Vagina (tissue), 2 donors: ENCODE results near the gene AGR2. TPM values are rescaled to one million over a fixed set of nuclear protein-coding genes. Genes with fewer than 3 reads are reported as not detected.
"Not testable (repeated sequence)": the region's sequence is repeated elsewhere in the genome, so short reads cannot be mapped to it uniquely, and the experiment has no call there.

Experiments used
- DNase-seq, 2 donors: peaks; one replicate each; pipeline ENCODE4 v3.0.0-alpha.2; 2017; ENCODE audit errors: extremely low spot score in 2 of 2
- H3K27ac ChIP-seq: fragments of 200-600 bp; sonication (generic); one replicate; pipeline ENCODE4 v1.5.1; 2019
- H3K27me3 ChIP-seq: fragments of 200-600 bp; sonication (generic); one replicate; pipeline ENCODE4 v1.5.1; 2019
- H3K36me3 ChIP-seq, 2 donors: fragments of 200-600 bp; sonication (generic); one replicate each; pipeline ENCODE4 v1.5.1; 2017 to 2019
- H3K4me1 ChIP-seq: fragments of 200-600 bp; sonication (generic); one replicate; pipeline ENCODE4 v1.5.1; 2019
- H3K4me3 ChIP-seq, 2 donors: fragments of 200-600 bp; sonication (generic); 1 replicate in 1 of 2; 2 replicates in 1 of 2; pipeline ENCODE4 v1.5.1; 2016 to 2019
- H3K9me3 ChIP-seq: fragments of 200-600 bp; sonication (generic); one replicate; pipeline ENCODE4 v1.5.1; 2019
- POLR2A ChIP-seq, 2 donors: fragments of 450-650 bp; IDR thresholded peaks; one replicate each; pipeline ENCODE4 v1.6.1; 2017; ENCODE audit warnings: antibody characterized with exemption in 2 of 2, mild to moderate bottlenecking in 2 of 2, moderate library complexity in 2 of 2
- POLR2AphosphoS5 ChIP-seq, 2 donors: sonication (generic); formaldehyde crosslinking; IDR thresholded peaks; one replicate each; pipeline ENCODE4 v1.9.0; 2017; ENCODE audit warnings: antibody characterized with exemption in 2 of 2, mild to moderate bottlenecking in 2 of 2, low read depth in 1 of 2; ENCODE audit not compliant: insufficient read depth in 1 of 2
- intact Hi-C: fragments of 100-400 bp; cut with DNase I; formaldehyde crosslinking; loops from one replicate; pipeline ENCODE4 v1.15.1; 2023
- total RNA-seq: library from RNA; depleted of rRNA; stranded (reverse); fragments of >200 nt; gene quantifications from one replicate; pipeline ENCODE4 v1.2.3, GENCODE V29; 2016
- TF ChIP-seq, protein P1 (sequence below), 3 experiments: fragments of 450-650 bp in 2 of 3; fragments of 200-600 bp in 1 of 3; sonication (generic) in 1 of 3; IDR thresholded peaks; one replicate each; pipeline ENCODE4 v1.5.1; 2017 to 2019; ENCODE audit warnings: antibody characterized with exemption in 3 of 3, mild to moderate bottlenecking in 2 of 3, moderate library complexity in 2 of 3

Gene AGR2
- total RNA-seq, result not detected

DNA sequence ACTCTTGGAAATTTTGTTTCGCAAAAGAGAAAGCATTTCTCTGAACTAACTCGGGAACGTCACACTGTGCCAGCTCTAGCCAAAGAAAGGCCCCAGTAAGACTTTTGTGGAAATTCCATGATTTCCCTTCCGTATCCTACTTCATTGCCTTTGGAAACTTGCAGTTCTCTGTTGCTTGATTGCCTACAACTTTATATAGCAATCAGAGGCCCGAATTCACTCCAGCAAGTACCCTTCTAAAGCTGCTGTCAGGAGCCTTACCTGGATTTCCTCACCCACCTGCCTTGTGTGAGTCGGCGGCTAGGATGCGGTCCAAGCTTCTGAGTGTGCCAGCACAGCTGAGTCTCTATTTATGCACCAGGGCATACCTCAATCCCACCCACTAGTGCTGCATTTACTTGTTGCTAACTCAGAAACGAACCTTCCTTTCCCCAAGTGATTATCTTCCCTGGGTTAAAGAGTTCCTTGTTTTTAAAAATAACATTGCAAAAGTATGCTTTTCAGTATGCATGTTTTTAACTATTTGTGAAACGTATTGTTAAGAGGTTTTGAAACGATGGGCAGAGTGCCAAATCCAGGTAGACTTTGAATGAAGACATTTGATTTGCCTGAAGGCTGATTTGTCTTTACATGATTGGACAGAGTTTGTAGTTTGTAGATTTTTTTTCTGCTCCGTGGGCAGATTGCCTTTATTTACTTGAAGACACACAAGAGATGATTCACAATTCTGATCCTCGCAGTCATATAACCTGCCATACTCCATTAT is at the start of gene AGR2:
Gene AGR2 (minus strand): TSS at position 326 of the 766 bp plus-strand sequence. CDS start 3,203 bp downstream, outside the sequence.
- no peaks in the 10 kb centered on the region for H3K9me3 ChIP-seq
- DNase-seq, result no peak
- H3K4me1 ChIP-seq, result no peaks in the 10 kb centered on the region
- no peak within 1 kb of the TSS for H3K27ac ChIP-seq
- no peak for TF ChIP-seq POLR2A (IDR thresholded peaks at IDR 0.05)
- H3K36me3 ChIP-seq, result no peaks in the 10 kb centered on the region
- H3K27me3 ChIP-seq, result no peaks in the 10 kb centered on the region
- intact Hi-C loops, result no loop called here
- no peak within 1 kb of the TSS for H3K4me3 ChIP-seq

DNA sequence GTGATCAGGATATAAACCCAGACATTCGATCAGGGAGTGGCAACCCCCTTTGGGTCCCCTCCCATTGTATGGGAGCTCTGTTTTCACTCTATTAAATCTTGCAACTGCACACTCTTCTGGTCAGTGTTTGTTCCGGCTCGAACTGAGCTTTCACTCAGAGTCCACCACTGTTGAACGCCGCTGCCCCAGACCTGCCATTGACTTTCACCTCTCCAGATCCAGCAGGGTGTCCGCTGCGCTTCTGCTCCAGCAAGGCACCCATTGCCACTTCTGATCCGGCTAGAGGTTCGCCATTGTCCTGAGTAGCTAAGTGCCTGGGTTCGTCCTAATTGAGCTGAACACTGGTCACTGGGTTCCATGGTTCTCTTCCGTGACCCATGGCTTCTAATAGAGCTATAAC is 48.4 kb upstream of the AGR2 start:
- H3K4me1 ChIP-seq, H3K36me3 ChIP-seq, H3K9me3 ChIP-seq, H3K27me3 ChIP-seq, H3K27ac ChIP-seq, H3K4me3 ChIP-seq, DNase-seq, intact Hi-C loops: not testable (repeated sequence)

DNA sequence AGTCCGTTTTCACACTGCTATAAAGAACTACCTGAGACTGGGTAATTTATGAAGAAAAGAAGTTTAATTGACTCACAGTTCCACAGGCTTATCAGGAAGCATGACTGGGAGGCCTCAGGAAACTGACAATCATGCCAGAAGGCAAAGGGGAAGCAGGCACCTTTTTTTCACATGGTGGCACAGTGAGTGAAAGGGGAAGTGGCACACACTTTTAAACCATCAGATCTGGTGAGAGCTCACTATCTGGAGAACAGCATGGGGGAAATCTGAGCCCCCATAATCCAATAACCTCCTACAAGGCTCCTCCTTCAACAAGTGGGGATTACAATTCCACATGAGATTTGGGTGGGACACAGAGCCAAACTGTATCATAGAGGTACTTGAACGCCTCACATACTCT is 47.0 kb upstream of the AGR2 start:
- Histone ChIP-seq H3K27ac (no peak overlapping the region), H3K27me3 (no peaks in the 10 kb centered on the region), H3K4me1 (peaks cover 7% of the 10 kb centered on the region), H3K9me3 (no peaks in the 10 kb centered on the region), H3K4me3 (no peak overlapping the region), H3K36me3 (no peaks in the 10 kb centered on the region)
- DNase-seq, result no peak
- intact Hi-C loops, result no loop called here
- no peak for TF ChIP-seq POLR2AphosphoS5 (IDR thresholded peaks at IDR 0.05; ENCODE audit: insufficient read depth in 1 of 2, low read depth in 1 of 2)
- TF ChIP-seq, protein P1, sequence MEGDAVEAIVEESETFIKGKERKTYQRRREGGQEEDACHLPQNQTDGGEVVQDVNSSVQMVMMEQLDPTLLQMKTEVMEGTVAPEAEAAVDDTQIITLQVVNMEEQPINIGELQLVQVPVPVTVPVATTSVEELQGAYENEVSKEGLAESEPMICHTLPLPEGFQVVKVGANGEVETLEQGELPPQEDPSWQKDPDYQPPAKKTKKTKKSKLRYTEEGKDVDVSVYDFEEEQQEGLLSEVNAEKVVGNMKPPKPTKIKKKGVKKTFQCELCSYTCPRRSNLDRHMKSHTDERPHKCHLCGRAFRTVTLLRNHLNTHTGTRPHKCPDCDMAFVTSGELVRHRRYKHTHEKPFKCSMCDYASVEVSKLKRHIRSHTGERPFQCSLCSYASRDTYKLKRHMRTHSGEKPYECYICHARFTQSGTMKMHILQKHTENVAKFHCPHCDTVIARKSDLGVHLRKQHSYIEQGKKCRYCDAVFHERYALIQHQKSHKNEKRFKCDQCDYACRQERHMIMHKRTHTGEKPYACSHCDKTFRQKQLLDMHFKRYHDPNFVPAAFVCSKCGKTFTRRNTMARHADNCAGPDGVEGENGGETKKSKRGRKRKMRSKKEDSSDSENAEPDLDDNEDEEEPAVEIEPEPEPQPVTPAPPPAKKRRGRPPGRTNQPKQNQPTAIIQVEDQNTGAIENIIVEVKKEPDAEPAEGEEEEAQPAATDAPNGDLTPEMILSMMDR (IDR thresholded peaks at IDR 0.05), result no peak
- TF ChIP-seq POLR2A (IDR thresholded peaks at IDR 0.05), result no peak

DNA sequence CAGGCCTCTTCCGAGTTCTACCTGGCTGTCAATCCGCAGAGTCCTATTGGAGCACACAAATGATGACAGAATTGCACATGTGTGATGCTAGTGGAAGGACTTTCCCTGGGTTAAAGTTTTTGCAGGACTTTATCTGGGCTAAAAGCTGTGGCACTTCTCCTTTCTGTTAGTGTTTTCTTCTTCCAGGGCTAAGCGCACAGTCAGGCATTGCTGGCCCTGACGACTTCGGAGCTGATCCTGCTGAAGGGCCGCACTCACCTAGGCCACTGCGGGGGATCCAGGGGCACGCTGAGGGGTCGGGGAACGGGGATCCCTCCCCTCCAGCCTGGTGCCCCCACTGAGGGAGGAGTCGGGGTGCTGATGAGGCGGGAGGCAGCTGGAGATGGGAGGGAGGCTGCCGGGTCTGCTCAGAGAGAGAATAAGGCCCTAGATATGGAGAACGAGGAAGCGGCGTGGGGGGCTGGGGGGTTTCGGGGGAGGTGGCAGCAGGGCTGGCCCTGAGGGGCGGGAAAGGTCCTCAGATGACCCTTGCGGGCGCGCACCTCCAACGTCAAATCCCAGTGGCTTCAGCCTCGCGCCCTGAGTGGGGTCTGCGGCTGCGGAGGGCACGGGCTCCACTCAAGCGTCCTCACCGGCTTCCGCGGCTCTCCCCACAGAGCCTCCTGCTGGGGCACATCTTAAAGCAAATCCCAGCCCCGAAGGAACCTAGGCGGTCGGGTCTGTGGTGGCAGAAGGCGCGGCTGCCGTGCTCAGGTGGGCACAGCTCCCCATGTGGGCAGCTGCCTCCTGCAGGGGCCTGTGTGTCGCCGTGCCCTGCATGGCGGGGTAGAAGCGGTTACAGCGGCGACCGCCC is 46.0 kb upstream of the AGR2 start:
- no peaks in the 10 kb centered on the region for H3K36me3 ChIP-seq
- no peak overlapping the region for H3K4me3 ChIP-seq
- no peak for DNase-seq
- peaks cover 14% of the 10 kb centered on the region for H3K4me1 ChIP-seq
- TF ChIP-seq, protein P1 (IDR thresholded peaks at IDR 0.05), result no peak
- H3K27ac ChIP-seq, result no peak overlapping the region
- H3K9me3 ChIP-seq, result no peaks in the 10 kb centered on the region
- intact Hi-C loops, result no loop called here
- no peaks in the 10 kb centered on the region for H3K27me3 ChIP-seq

DNA sequence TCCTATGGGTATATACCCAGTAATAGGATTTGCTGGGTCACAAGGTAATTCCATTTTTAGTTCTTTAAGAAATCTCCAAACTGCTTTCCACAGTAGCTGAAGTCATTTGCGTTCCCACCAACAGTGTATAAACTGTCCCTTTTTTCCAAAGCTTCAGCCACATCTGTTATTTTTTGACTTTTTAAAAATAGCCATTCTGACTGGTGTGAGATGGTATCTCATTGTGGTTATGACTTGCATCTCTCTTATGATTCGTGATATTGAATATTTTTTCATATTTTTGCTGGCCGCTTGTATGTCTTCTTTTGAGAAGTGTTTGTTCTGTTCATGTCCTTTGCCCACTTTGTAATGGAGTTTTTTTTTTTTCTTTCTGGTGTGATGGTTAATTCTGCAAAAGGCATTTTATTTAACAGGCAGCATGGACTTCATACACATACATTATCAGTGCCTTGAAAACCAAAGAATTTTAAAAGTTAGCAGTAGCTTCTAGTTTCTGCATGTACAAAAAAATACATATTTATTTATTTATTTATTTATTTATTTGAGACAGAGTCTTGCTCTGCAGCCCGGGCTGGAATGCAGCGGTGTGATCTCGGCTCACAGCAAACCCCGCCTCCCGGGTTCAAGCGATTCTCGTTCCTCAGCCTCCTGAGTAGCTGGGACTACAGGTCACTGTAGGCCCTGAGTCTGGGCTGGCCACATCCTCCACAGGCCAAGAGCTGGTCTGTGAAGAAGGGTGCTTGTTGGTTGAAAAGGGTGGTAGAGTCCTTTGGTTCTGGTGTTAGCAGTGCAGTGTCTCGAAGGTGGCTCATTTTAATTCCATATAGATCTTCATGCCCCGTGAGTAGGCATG is 44.7 kb upstream of the AGR2 start:
- intact Hi-C loops, result no loop called here

More for the DNA sequence above, 44.7 kb upstream of the AGR2 start:
- DNase-seq, result no peak
- Histone ChIP-seq H3K9me3 (no peaks in the 10 kb centered on the region), H3K4me1 (peaks cover 14% of the 10 kb centered on the region), H3K27me3 (no peaks in the 10 kb centered on the region), H3K36me3 (no peaks in the 10 kb centered on the region), H3K4me3 (no peak overlapping the region), H3K27ac (no peak overlapping the region)
- no peak for TF ChIP-seq POLR2A (IDR thresholded peaks at IDR 0.05)
- no peak for TF ChIP-seq POLR2AphosphoS5 (IDR thresholded peaks at IDR 0.05; ENCODE audit: insufficient read depth in 1 of 2, low read depth in 1 of 2)
- TF ChIP-seq, protein P1 (IDR thresholded peaks at IDR 0.05), result no peak
